Endothelial cell of umbilical vein (primary cell): Measurements from ENCODE around the gene ARL8A.

Experiments used
- EZH2 ChIP-seq: IDR thresholded peaks from 2 replicates; pipeline ENCODE4 v1.6.1; 2012; ENCODE audit warnings: borderline replicate concordance, low read depth, mild to moderate bottlenecking, moderate library complexity, low read length, inconsistent platforms; ENCODE audit not compliant: severe bottlenecking
- GATA2 ChIP-seq: IDR thresholded peaks from 2 replicates; pipeline ENCODE4 v1.7.0; 2011; ENCODE audit warnings: low read depth, mild to moderate bottlenecking, moderate library complexity, mixed read lengths, low read length; ENCODE audit not compliant: insufficient read length, insufficient read depth
- JUN ChIP-seq: IDR thresholded peaks from 2 replicates; pipeline ENCODE4 v1.6.1; 2011; ENCODE audit warnings: borderline replicate concordance, low read depth; ENCODE audit not compliant: insufficient read length, insufficient read depth
- POLR2A ChIP-seq: IDR thresholded peaks from 2 replicates; pipeline ENCODE4 v1.6.1; 2012; ENCODE audit warnings: low read depth, mild to moderate bottlenecking, control low read depth, low read length
- POLR2AphosphoS5 ChIP-seq: IDR thresholded peaks from 2 replicates; pipeline ENCODE4 v1.6.1; 2012; ENCODE audit warnings: low read depth, mild to moderate bottlenecking, control low read depth, low read length, moderate library complexity; ENCODE audit not compliant: insufficient read depth
- TF ChIP-seq, protein P1 (sequence below), 2 donors: IDR thresholded peaks; 1 replicate in 1 of 2; 2 replicates in 1 of 2; pipeline ENCODE4 v1.5.1; 2011; ENCODE audit warnings: low read length in 2 of 2, mild to moderate bottlenecking in 2 of 2, moderate library complexity in 2 of 2, control low read depth in 1 of 2, inconsistent platforms in 1 of 2, low read depth in 1 of 2; ENCODE audit not compliant: insufficient read depth in 1 of 2; ENCODE audit errors: extremely low read depth in 1 of 2
- TF ChIP-seq, protein P2 (sequence below): IDR thresholded peaks from 2 replicates; pipeline ENCODE4 v1.6.1; 2011; ENCODE audit not compliant: insufficient read depth, insufficient read length

DNA sequence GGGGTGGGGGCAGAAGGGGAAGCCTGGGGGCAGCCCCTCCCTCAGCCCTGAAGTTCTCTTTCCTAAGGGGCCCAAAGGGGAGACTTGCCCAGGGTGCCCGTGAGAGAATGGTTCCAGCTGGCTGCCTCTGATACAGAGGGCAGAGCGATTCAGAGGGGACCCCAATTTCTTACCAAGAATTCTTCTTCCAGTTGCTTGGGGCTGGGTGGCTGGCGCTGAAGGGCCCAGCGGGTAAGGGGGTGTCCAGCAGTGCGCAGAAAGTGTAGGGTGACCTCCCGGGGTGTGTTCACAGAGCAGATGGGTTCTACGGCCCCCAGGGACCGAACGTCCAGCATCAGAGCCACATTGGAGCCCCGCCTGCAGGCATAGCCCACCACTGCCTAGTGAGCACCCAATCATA is 13.4 kb upstream of the ARL8A start:
- TF ChIP-seq POLR2A, result no peak
- TF ChIP-seq, protein P1, sequence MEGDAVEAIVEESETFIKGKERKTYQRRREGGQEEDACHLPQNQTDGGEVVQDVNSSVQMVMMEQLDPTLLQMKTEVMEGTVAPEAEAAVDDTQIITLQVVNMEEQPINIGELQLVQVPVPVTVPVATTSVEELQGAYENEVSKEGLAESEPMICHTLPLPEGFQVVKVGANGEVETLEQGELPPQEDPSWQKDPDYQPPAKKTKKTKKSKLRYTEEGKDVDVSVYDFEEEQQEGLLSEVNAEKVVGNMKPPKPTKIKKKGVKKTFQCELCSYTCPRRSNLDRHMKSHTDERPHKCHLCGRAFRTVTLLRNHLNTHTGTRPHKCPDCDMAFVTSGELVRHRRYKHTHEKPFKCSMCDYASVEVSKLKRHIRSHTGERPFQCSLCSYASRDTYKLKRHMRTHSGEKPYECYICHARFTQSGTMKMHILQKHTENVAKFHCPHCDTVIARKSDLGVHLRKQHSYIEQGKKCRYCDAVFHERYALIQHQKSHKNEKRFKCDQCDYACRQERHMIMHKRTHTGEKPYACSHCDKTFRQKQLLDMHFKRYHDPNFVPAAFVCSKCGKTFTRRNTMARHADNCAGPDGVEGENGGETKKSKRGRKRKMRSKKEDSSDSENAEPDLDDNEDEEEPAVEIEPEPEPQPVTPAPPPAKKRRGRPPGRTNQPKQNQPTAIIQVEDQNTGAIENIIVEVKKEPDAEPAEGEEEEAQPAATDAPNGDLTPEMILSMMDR (IDR thresholded peaks at IDR 0.05; ENCODE audit: extremely low read depth in 1 of 2, insufficient read depth in 1 of 2, low read depth in 1 of 2, low read length in 2 of 2), result no peak
- no peak for TF ChIP-seq EZH2
- no peak for TF ChIP-seq JUN
- no peak for TF ChIP-seq POLR2AphosphoS5
- TF ChIP-seq, protein P2, sequence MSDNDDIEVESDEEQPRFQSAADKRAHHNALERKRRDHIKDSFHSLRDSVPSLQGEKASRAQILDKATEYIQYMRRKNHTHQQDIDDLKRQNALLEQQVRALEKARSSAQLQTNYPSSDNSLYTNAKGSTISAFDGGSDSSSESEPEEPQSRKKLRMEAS, result no peak
- no peak for TF ChIP-seq GATA2
